Measurements from ENCODE around the gene KCNK4.

The KCNK4 gene

DNA sequence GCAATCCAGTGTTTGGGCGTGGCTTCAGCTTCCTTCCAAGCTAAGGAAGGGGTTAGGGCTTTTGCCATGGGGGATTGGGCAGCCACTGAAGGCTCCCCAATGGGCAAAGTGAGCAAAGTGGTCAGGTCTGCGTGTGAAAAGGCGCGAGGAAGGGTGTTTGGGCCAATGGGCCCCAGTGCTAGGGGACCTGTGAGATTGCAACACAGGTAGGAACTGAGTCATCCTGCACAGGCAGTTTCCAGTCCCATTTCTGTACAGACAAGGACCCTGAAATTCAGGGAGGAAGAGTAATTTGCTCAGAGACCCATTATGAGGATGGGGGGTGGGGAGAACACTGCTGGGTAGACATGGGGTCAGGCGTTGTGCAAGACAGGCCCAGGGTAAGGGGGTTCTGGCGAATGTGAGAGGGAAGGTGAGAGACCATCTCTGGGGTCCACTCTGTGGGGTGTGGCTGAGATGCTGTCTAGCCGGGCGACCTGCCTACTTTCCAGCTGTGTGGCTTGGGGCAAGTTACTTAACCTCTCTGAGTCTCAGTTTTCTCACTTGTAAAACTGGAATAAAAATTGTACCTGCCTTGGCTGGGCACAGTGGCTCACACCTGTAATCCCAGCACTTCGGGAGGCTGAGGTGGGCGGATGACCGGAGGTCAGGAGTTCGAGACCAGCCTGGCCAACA, 56.2 kb downstream of the KCNK4 start:
- DNase-seq (ENCODE audit: low read depth in 2 of 2): no peak

DNA sequence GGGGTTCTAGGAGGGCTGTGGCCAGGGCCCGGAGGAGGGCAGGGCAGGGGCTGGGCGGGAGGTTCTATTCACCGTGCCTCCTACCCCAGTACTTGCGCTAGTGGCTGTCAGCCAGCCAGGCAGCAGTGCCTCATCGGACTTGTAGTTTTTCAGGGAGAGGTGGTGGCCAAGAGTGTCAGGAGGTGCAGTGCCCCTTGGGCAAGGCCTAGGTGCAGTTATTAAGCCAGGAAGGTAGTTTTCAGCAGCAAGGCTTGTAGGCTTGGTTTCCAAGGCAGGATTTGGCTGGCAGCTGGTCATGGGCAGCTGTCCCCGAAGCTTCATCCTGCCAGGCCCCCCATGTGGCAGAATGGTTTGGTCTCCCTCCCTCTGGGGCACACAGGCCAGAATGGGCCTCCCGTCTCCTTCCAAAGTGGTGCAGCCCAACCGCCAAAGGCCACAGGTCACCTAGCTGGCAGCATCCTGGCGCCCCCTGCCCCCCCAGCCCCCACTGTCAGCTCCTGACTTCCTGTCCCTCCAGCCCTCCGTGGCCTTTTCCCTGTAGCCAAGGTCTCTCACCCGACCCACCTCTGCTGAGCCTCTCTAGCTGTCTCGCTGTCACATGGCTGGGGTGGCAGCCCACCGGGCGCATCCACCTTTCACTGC, 57.4 kb downstream of the KCNK4 start:
- DNase-seq (ENCODE audit: low read depth in 2 of 2): no peak

DNA sequence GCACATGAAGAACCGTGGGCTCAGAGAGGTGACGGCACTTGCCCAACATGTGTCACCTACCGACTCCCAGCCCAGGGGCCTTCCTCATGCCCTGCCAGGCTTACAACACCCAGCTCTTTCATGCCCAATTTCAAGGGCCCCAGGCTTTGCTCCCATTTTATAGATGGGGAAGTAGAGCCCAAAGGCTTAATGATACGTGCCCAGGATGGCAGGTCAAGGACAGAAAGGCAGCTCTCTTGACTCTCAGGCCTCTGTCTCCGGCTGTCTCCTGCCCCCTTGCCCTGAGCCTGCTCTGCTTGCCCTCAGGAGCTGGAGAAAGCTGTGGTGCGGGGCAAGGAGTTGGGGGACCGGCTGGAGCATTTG, 57.9 kb downstream of the KCNK4 start:
- no peak for DNase-seq (ENCODE audit: low read depth in 2 of 2)

GRCh38 chr11:64349404-64349803, 58.3 kb downstream of the KCNK4 start:
- no peak for DNase-seq (ENCODE audit: low read depth in 2 of 2)
